HepG2 (cell line): ENCODE results near the gene NBL1. TPM values are rescaled to one million over a fixed set of nuclear protein-coding genes. Genes with fewer than 3 reads are reported as not detected.

Experiments
- IKZF4 ChIP-seq: sonication (generic); formaldehyde crosslinking; IDR thresholded peaks from 2 replicates; pipeline ENCODE4 v1.5.1; 2020; ENCODE audit warnings: borderline replicate concordance, mild to moderate bottlenecking, low read depth, missing genetic modification reagents; ENCODE audit errors: not compliant biosample characterization
- NFKB2 ChIP-seq: sonication (generic); formaldehyde crosslinking; IDR thresholded peaks from 2 replicates; pipeline ENCODE4 v1.4.0; 2020; ENCODE audit warnings: missing genetic modification reagents, borderline replicate concordance
- TCF7 ChIP-seq: sonication (generic); IDR thresholded peaks from 2 replicates; pipeline ENCODE4 v1.6.1; 2016; ENCODE audit warnings: antibody characterized with exemption, low read depth
- ZBTB7B ChIP-seq: sonication (generic); formaldehyde crosslinking; IDR thresholded peaks from 2 replicates; pipeline ENCODE4 v1.4.0; 2020; ENCODE audit warnings: missing genetic modification reagents
- ZNF501 ChIP-seq: sonication (generic); formaldehyde crosslinking; IDR thresholded peaks from 2 replicates; pipeline ENCODE4 v1.5.1; 2020; ENCODE audit warnings: mild to moderate bottlenecking, moderate library complexity, missing genetic modification reagents
- polyA plus RNA-seq, 8 experiments: library from polyadenylated mRNA; depleted of rRNA in 3 of 8; stranded (reverse) in 7 of 8; unstranded in 1 of 8; fragments of >200 nt; fragmentation: Illumina TruSeq in 4 of 8; extraction: Trizol in 4 of 8; gene quantifications; 2 replicates each; pipeline versions ENCODE4 v1.2.1 to v1.2.3, GENCODE V29; 2011 to 2016; ENCODE audit warnings: low read depth in 4 of 8, missing spikeins in 1 of 8, mixed read lengths in 1 of 8; ENCODE audit not compliant: insufficient read depth in 1 of 8
- total RNA-seq, 5 experiments: library from RNA; depleted of rRNA; stranded (reverse); fragments of >200 nt; fragmentation: Illumina TruSeq; extraction: Trizol; gene quantifications; 2 replicates each; pipeline ENCODE4 v1.2.3, GENCODE V29; 2016; ENCODE audit warnings: low read depth in 1 of 5
- TF ChIP-seq, protein P1 (sequence below): sonication (generic); formaldehyde crosslinking; IDR thresholded peaks from 2 replicates; pipeline ENCODE4 v1.4.0; 2020; ENCODE audit warnings: missing genetic modification reagents
- TF ChIP-seq, protein P2 (sequence below): sonication (generic); formaldehyde crosslinking; IDR thresholded peaks from 2 replicates; pipeline ENCODE4 v1.4.0; 2020; ENCODE audit warnings: mild to moderate bottlenecking, missing genetic modification reagents

The NBL1 gene
- total and polyA plus RNA-seq, 2 of the 13 experiments (the other 11 are each of a cell fraction or from before 2014, with no cell fraction given): 2.7 to 13.8 TPM

DNA sequence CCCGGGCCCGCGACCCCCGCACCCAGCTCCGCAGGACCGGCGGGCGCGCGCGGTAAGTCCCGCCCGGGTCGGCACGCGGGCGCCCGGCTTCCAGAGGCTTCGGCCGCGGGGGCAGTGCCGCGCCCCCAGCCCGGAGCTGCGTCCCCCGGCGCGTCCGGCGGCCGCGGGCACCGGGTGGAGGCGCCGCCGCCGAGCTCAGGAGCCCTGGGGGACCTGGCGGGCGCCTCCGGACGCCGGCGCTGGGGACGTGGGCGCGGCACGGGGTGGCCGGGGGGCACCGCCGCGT, 227 bp downstream of the NBL1 start (continued):
- TF ChIP-seq, protein P1, sequence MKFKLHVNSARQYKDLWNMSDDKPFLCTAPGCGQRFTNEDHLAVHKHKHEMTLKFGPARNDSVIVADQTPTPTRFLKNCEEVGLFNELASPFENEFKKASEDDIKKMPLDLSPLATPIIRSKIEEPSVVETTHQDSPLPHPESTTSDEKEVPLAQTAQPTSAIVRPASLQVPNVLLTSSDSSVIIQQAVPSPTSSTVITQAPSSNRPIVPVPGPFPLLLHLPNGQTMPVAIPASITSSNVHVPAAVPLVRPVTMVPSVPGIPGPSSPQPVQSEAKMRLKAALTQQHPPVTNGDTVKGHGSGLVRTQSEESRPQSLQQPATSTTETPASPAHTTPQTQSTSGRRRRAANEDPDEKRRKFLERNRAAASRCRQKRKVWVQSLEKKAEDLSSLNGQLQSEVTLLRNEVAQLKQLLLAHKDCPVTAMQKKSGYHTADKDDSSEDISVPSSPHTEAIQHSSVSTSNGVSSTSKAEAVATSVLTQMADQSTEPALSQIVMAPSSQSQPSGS (CRISPR knock-in tag): no peak
- no peak for TF ChIP-seq IKZF4 (CRISPR knock-in tag)
- TF ChIP-seq, protein P2, sequence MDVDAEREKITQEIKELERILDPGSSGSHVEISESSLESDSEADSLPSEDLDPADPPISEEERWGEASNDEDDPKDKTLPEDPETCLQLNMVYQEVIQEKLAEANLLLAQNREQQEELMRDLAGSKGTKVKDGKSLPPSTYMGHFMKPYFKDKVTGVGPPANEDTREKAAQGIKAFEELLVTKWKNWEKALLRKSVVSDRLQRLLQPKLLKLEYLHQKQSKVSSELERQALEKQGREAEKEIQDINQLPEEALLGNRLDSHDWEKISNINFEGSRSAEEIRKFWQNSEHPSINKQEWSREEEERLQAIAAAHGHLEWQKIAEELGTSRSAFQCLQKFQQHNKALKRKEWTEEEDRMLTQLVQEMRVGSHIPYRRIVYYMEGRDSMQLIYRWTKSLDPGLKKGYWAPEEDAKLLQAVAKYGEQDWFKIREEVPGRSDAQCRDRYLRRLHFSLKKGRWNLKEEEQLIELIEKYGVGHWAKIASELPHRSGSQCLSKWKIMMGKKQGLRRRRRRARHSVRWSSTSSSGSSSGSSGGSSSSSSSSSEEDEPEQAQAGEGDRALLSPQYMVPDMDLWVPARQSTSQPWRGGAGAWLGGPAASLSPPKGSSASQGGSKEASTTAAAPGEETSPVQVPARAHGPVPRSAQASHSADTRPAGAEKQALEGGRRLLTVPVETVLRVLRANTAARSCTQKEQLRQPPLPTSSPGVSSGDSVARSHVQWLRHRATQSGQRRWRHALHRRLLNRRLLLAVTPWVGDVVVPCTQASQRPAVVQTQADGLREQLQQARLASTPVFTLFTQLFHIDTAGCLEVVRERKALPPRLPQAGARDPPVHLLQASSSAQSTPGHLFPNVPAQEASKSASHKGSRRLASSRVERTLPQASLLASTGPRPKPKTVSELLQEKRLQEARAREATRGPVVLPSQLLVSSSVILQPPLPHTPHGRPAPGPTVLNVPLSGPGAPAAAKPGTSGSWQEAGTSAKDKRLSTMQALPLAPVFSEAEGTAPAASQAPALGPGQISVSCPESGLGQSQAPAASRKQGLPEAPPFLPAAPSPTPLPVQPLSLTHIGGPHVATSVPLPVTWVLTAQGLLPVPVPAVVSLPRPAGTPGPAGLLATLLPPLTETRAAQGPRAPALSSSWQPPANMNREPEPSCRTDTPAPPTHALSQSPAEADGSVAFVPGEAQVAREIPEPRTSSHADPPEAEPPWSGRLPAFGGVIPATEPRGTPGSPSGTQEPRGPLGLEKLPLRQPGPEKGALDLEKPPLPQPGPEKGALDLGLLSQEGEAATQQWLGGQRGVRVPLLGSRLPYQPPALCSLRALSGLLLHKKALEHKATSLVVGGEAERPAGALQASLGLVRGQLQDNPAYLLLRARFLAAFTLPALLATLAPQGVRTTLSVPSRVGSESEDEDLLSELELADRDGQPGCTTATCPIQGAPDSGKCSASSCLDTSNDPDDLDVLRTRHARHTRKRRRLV (CRISPR knock-in tag): no peak
- no peak for TF ChIP-seq ZNF501
- no peak for TF ChIP-seq NFKB2 (CRISPR knock-in tag)
- TF ChIP-seq ZBTB7B (CRISPR knock-in tag): no peak
- TF ChIP-seq TCF7: no peak
